ENCODE results near the gene CHCHD6. TPM values are rescaled to one million over a fixed set of nuclear protein-coding genes. Genes with fewer than 3 reads are reported as not detected.

The CHCHD6 gene
- polyA plus RNA-seq, 1 donor from 2014 or later = 102 TPM

- no peaks in the 10 kb centered on the region for H3F3A ChIP-seq (ENCODE audit: insufficient read depth, low read length, poor library complexity, severe bottlenecking)
- H3K4me3 ChIP-seq (ENCODE audit: low read length) = no peak overlapping the region
- H3K9me2 ChIP-seq (ENCODE audit: insufficient read depth, low read length) = no peaks in the 10 kb centered on the region
- no peak overlapping the region for H3K27ac ChIP-seq (ENCODE audit: low read length)
- no peak overlapping the region for H3K4me2 ChIP-seq (ENCODE audit: low read length)
- no peak for TF ChIP-seq SMC3 (conservative IDR thresholded peaks at IDR 0.05; ENCODE audit: poor library complexity)
- no peak for TF ChIP-seq MXI1 (conservative IDR thresholded peaks at IDR 0.05; ENCODE audit: poor library complexity, severe bottlenecking)
- TF ChIP-seq POLR2AphosphoS5 (IDR thresholded peaks at IDR 0.05) = no peak
- no peak for TF ChIP-seq CTCF (IDR thresholded peaks at IDR 0.05; ENCODE audit: poor library complexity, severe bottlenecking)
- no peak for TF ChIP-seq TAF1 (IDR thresholded peaks at IDR 0.05; ENCODE audit: low read depth)
- no peak for TF ChIP-seq EZH2 (IDR thresholded peaks at IDR 0.05; ENCODE audit: borderline replicate concordance, insufficient read depth, low read length, poor library complexity, severe bottlenecking)
- TF ChIP-seq EP300 (conservative IDR thresholded peaks at IDR 0.05; ENCODE audit: poor library complexity, severe bottlenecking) = no peak
- no peak for TF ChIP-seq REST (IDR thresholded peaks at IDR 0.05; ENCODE audit: borderline replicate concordance)
- H3K79me2 ChIP-seq (replicated peaks; ENCODE audit: insufficient read depth, low read length) = no peaks in the 10 kb centered on the region
- no peaks in the 10 kb centered on the region for H3K9me3 ChIP-seq (ENCODE audit: low read length)
- H3K9ac ChIP-seq (ENCODE audit: low read length) = no peak overlapping the region
- no peaks in the 10 kb centered on the region for H3K27me3 ChIP-seq (ENCODE audit: insufficient read depth, low read depth, low read length)
- no peak overlapping the region for H2AFZ ChIP-seq (ENCODE audit: low read depth, low read length)
- H4K20me1 ChIP-seq (ENCODE audit: insufficient read depth) = no peaks in the 10 kb centered on the region
- H3K36me3 ChIP-seq (ENCODE audit: insufficient read depth, low read length) = no peaks in the 10 kb centered on the region
Measured at GRCh38 chr3:126915015-126915414, 211.0 kb downstream of the CHCHD6 start.

- H3K4me3 ChIP-seq (ENCODE audit: low read length) = no peak overlapping the region
- H4K20me1 ChIP-seq (ENCODE audit: insufficient read depth) = no peaks in the 10 kb centered on the region
- H2AFZ ChIP-seq (ENCODE audit: low read depth, low read length) = no peak overlapping the region
- no peaks in the 10 kb centered on the region for H3K9me3 ChIP-seq (ENCODE audit: low read length)
- H3F3A ChIP-seq (ENCODE audit: insufficient read depth, low read length, poor library complexity, severe bottlenecking) = no peaks in the 10 kb centered on the region
- H3K4me2 ChIP-seq (ENCODE audit: low read length) = no peak overlapping the region
- no peaks in the 10 kb centered on the region for H3K27me3 ChIP-seq (ENCODE audit: insufficient read depth, low read depth, low read length)
- no peaks in the 10 kb centered on the region for H3K79me2 ChIP-seq (replicated peaks; ENCODE audit: insufficient read depth, low read length)
- H3K9ac ChIP-seq (ENCODE audit: low read length) = no peak overlapping the region
- TF ChIP-seq POLR2AphosphoS5 (IDR thresholded peaks at IDR 0.05) (no peak), SMC3 (conservative IDR thresholded peaks at IDR 0.05; ENCODE audit: poor library complexity) (no peak), RAD21 (conservative IDR thresholded peaks at IDR 0.05) (no peak), TAF1 (IDR thresholded peaks at IDR 0.05; ENCODE audit: low read depth) (no peak), EZH2 (IDR thresholded peaks at IDR 0.05; ENCODE audit: borderline replicate concordance, insufficient read depth, low read length, poor library complexity, severe bottlenecking) (no peak), EP300 (conservative IDR thresholded peaks at IDR 0.05; ENCODE audit: poor library complexity, severe bottlenecking) (no peak), REST (IDR thresholded peaks at IDR 0.05; ENCODE audit: borderline replicate concordance) (no peak)
- H3K9me2 ChIP-seq (ENCODE audit: insufficient read depth, low read length) = no peaks in the 10 kb centered on the region
- no peak overlapping the region for H3K27ac ChIP-seq (ENCODE audit: low read length)
- H3K36me3 ChIP-seq (ENCODE audit: insufficient read depth, low read length) = no peaks in the 10 kb centered on the region
Measured at GRCh38 chr3:126916546-126916945, 212.5 kb downstream of the CHCHD6 start.

Measured in neural cell (in vitro differentiated cells).